KOPT-K1 (cell line): Measurements from ENCODE around the gene KIF5A.
"Not testable (repeated sequence)": the region's sequence is repeated elsewhere in the genome, so short reads cannot be mapped to it uniquely, and the experiment has no call there.

ENCODE experiments used
- H3K27ac ChIP-seq: fragments of 200-600 bp; sonication (generic); 2 replicates; pipeline ENCODE4 v1.5.1; 2016; ENCODE audit warnings: antibody characterized with exemption, mild to moderate bottlenecking, low read depth, low read length; ENCODE audit not compliant: poor library complexity, severe bottlenecking
- H3K36me3 ChIP-seq: fragments of 200-600 bp; sonication (generic); 2 replicates; pipeline ENCODE4 v1.5.1; 2017; ENCODE audit warnings: antibody characterized with exemption, mild to moderate bottlenecking, low read length, moderate library complexity; ENCODE audit not compliant: insufficient read depth
- H3K9me3 ChIP-seq: fragments of 200-600 bp; sonication (generic); 2 replicates; pipeline ENCODE4 v1.5.1; 2017; ENCODE audit warnings: antibody characterized with exemption, low read length, mild to moderate bottlenecking; ENCODE audit not compliant: insufficient read depth, poor library complexity, severe bottlenecking

Gene KIF5A

GRCh38 chr12:57553343-57554202 is 3.7 kb downstream of the KIF5A start:
- Histone ChIP-seq H3K36me3 (no peaks in the 10 kb centered on the region), H3K9me3 (no peaks in the 10 kb centered on the region), H3K27ac (no peak overlapping the region)

- no peak overlapping the region for H3K27ac ChIP-seq
- H3K9me3 ChIP-seq: no peaks in the 10 kb centered on the region
- no peaks in the 10 kb centered on the region for H3K36me3 ChIP-seq
Observed at GRCh38 chr12:57554453-57554852, 4.6 kb downstream of the KIF5A start.

DNA sequence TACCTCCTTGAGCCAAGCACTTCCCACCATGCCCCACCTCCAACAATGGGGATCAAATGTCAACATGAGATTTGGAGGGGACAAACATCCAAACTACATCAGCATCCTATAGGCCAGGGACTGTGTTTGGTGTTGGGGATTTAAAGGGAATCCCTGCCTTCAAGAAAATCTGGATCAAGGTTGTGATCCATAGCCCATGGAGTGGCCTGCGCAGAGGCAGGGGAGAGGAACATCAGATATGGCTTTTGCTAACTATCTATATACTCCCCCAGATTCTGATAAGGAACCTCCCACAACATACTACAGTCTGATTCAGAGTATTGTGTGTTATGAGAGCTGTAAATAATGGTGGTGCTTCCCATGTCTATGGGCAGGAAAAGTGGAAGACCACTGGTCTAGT is 5.1 kb downstream of the KIF5A start:
- no peaks in the 10 kb centered on the region for H3K36me3 ChIP-seq
- no peak overlapping the region for H3K27ac ChIP-seq
- no peaks in the 10 kb centered on the region for H3K9me3 ChIP-seq

GRCh38 chr12:57558864-57559263 is 9.0 kb downstream of the KIF5A start:
- Histone ChIP-seq H3K27ac (no peak overlapping the region), H3K9me3 (no peaks in the 10 kb centered on the region), H3K36me3 (no peaks in the 10 kb centered on the region)

GRCh38 chr12:57560516-57560915 is 10.7 kb downstream of the KIF5A start:
- Histone ChIP-seq H3K9me3 (no peaks in the 10 kb centered on the region), H3K36me3 (no peaks in the 10 kb centered on the region), H3K27ac (no peak overlapping the region)

GRCh38 chr12:57561117-57561516 is 11.3 kb downstream of the KIF5A start:
- not testable (repeated sequence) for H3K27ac ChIP-seq, H3K9me3 ChIP-seq, H3K36me3 ChIP-seq

GRCh38 chr12:57563358-57563757 is 13.5 kb downstream of the KIF5A start:
- H3K36me3 ChIP-seq: no peaks in the 10 kb centered on the region
- no peak overlapping the region for H3K27ac ChIP-seq
- H3K9me3 ChIP-seq: no peaks in the 10 kb centered on the region

- no peaks in the 10 kb centered on the region for H3K36me3 ChIP-seq
- no peak overlapping the region for H3K27ac ChIP-seq
- H3K9me3 ChIP-seq: no peaks in the 10 kb centered on the region
Observed at GRCh38 chr12:57564178-57564740, 14.4 kb downstream of the KIF5A start.

- no peaks in the 10 kb centered on the region for H3K9me3 ChIP-seq
- no peak overlapping the region for H3K27ac ChIP-seq
- H3K36me3 ChIP-seq: no peaks in the 10 kb centered on the region
Observed at GRCh38 chr12:57568838-57569237, 19.0 kb downstream of the KIF5A start.

DNA sequence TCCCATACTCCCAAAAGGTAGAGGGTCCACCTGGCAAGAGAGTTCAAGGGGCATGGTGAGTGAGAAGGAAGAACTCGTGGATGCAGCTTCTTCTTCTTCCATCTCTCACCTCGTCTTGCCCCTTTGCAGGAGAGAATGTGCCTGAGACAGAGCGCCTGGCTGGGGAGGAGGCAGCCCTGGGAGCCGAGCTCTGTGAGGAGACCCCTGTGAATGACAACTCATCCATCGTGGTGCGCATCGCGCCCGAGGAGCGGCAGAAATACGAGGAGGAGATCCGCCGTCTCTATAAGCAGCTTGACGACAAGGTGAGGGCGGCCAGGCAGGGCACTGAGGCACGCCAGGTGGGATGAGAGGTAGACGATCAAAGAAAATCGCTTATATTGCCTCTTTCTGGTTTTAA is 20.0 kb downstream of the KIF5A start:
- no peak overlapping the region for H3K27ac ChIP-seq
- no peaks in the 10 kb centered on the region for H3K36me3 ChIP-seq
- no peaks in the 10 kb centered on the region for H3K9me3 ChIP-seq

DNA sequence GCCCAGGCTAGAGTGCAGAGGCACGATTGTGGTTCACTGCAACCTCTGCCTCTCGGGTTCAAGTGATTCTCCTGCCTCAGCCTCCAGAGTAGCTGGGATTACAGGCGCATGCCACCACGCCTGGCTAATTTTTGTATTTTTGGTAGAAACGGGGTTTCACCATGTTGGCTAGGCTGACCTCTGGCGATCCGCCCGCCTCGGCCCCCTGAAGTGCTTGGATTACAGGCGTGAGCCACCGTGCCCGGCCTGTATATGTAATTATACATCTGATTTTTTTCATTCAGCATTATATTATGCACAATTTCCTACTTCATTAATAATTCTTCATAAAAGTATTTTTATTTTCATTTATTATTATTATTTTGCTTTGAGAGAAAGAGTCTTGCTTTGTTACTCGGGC is 20.6 kb downstream of the KIF5A start:
- not testable (repeated sequence) for H3K9me3 ChIP-seq, H3K36me3 ChIP-seq, H3K27ac ChIP-seq

DNA sequence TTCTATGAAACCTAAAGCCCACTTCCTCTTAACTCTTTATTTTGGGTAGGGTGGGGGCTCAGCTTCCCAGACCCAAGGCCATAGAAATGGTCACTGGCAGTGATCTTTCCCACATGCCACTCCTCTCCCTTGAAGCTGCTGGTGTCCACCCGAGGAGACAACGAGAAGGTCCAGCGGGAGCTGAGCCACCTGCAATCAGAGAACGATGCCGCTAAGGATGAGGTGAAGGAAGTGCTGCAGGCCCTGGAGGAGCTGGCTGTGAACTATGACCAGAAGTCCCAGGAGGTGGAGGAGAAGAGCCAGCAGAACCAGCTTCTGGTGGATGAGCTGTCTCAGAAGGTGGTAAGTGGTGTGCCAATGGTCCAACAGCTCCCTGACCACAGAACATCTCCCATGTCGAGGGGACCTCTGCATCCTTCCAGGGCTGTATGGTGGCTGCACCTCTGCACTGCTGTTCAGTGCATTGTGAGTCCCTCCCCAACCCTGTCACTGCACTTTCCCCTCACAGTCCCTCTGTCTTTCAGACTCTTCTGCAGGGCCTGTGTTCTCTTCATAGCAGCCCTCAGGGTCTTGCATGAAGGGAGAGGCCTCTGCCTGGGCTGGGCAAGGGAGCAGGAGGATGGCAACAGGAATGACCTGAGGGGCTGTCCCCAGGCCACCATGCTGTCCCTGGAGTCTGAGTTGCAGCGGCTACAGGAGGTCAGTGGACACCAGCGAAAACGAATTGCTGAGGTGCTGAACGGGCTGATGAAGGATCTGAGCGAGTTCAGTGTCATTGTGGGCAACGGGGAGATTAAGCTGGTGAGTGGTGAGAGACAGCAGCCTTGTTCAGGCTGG is 22.3 kb downstream of the KIF5A start:
- Histone ChIP-seq H3K27ac (no peak overlapping the region), H3K36me3 (no peaks in the 10 kb centered on the region), H3K9me3 (no peaks in the 10 kb centered on the region)

DNA sequence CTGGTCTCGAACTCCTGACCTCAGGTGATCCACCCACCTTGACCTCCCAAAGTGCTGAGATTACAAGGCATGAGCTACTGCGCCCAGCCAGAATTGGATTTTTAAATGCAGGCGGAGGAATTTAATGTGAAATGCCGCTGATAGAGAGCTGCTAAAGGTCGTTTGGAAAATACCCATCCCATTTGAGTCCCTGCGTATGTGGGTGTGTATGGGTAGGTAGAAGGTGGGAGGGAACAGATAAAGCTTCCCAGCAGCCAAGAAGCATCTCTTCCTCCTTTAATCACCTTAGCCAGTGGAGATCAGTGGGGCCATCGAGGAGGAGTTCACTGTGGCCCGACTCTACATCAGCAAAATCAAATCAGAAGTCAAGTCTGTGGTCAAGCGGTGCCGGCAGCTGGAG is 25.0 kb downstream of the KIF5A start:
- no peaks in the 10 kb centered on the region for H3K9me3 ChIP-seq
- no peaks in the 10 kb centered on the region for H3K36me3 ChIP-seq
- H3K27ac ChIP-seq: no peak overlapping the region

DNA sequence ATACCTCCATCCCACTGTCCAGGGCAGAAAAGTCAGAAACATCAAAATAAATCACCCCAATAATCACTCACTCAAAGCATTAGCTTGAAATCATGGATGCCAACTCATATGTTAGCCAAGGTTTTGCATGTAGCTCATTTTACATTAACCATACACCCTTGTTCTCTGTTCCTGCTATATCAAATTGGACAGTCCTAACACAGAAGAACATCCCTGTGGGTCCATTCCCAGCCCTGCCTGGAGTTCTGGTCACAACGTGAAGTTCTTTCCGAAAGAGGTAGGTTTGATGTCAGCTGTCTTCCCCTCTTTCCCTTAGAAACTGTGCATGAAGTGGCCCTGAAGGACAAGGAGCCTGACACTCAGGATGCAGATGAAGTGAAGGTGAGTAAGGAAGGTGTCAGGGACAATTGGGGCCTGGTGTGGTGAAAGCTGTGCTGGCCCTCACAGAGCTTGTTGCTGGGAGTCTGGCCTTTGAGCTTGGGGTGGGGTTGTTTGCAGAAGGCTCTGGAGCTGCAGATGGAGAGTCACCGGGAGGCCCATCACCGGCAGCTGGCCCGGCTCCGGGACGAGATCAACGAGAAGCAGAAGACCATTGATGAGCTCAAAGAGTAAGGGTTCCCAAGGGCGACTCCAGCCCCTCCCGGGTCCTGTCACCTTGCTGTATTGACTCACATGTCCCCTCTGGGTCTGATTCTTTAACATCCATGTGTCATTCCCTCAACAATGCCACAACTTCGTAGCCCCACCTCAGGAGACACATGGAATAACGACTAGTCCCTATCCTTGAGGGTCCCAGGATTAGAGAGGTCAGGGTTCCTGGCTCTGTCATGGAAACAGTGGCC is 26.1 kb downstream of the KIF5A start:
- Histone ChIP-seq H3K27ac (no peak overlapping the region), H3K36me3 (no peaks in the 10 kb centered on the region)

More for the DNA sequence above, 26.1 kb downstream of the KIF5A start:
- H3K9me3 ChIP-seq: no peaks in the 10 kb centered on the region
